ENCODE measurements around the gene IMMP2L.

DNA sequence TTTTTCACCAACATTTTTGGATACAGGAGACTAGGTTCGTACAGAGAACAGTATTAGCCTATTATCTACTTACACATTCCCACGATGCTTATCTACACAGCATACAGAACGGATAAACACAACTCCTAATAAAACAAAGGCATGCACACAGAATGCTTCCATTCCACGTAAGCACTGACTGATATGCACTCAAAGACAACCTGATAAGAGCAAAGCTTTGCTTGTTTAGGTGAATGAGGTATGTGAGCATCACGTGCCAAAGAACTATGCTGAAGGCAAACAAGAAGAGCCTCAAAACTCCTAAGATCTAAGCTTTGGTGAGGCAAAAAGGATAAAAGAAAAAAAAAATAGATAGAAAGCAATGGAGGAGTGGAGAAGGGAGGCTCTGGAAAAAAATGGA, 884.9 kb downstream of the IMMP2L start:
- TF ChIP-seq, protein P1, sequence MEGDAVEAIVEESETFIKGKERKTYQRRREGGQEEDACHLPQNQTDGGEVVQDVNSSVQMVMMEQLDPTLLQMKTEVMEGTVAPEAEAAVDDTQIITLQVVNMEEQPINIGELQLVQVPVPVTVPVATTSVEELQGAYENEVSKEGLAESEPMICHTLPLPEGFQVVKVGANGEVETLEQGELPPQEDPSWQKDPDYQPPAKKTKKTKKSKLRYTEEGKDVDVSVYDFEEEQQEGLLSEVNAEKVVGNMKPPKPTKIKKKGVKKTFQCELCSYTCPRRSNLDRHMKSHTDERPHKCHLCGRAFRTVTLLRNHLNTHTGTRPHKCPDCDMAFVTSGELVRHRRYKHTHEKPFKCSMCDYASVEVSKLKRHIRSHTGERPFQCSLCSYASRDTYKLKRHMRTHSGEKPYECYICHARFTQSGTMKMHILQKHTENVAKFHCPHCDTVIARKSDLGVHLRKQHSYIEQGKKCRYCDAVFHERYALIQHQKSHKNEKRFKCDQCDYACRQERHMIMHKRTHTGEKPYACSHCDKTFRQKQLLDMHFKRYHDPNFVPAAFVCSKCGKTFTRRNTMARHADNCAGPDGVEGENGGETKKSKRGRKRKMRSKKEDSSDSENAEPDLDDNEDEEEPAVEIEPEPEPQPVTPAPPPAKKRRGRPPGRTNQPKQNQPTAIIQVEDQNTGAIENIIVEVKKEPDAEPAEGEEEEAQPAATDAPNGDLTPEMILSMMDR (IDR thresholded peaks at IDR 0.05; ENCODE audit: low read depth, low read length, missing input control), result no peak
- TF ChIP-seq, protein P2, sequence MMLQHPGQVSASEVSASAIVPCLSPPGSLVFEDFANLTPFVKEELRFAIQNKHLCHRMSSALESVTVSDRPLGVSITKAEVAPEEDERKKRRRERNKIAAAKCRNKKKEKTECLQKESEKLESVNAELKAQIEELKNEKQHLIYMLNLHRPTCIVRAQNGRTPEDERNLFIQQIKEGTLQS (IDR thresholded peaks at IDR 0.05), result no peak
- TF ChIP-seq, protein P3, sequence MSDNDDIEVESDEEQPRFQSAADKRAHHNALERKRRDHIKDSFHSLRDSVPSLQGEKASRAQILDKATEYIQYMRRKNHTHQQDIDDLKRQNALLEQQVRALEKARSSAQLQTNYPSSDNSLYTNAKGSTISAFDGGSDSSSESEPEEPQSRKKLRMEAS (IDR thresholded peaks at IDR 0.05), result no peak
- no peak for TF ChIP-seq HNF4G (IDR thresholded peaks at IDR 0.05)
- TF ChIP-seq FOXA1 (IDR thresholded peaks at IDR 0.05), result no peak
- no peak for TF ChIP-seq JUND (IDR thresholded peaks at IDR 0.05)
- TF ChIP-seq, protein P4, sequence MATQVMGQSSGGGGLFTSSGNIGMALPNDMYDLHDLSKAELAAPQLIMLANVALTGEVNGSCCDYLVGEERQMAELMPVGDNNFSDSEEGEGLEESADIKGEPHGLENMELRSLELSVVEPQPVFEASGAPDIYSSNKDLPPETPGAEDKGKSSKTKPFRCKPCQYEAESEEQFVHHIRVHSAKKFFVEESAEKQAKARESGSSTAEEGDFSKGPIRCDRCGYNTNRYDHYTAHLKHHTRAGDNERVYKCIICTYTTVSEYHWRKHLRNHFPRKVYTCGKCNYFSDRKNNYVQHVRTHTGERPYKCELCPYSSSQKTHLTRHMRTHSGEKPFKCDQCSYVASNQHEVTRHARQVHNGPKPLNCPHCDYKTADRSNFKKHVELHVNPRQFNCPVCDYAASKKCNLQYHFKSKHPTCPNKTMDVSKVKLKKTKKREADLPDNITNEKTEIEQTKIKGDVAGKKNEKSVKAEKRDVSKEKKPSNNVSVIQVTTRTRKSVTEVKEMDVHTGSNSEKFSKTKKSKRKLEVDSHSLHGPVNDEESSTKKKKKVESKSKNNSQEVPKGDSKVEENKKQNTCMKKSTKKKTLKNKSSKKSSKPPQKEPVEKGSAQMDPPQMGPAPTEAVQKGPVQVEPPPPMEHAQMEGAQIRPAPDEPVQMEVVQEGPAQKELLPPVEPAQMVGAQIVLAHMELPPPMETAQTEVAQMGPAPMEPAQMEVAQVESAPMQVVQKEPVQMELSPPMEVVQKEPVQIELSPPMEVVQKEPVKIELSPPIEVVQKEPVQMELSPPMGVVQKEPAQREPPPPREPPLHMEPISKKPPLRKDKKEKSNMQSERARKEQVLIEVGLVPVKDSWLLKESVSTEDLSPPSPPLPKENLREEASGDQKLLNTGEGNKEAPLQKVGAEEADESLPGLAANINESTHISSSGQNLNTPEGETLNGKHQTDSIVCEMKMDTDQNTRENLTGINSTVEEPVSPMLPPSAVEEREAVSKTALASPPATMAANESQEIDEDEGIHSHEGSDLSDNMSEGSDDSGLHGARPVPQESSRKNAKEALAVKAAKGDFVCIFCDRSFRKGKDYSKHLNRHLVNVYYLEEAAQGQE (IDR thresholded peaks at IDR 0.05), result no peak
- TF ChIP-seq RXRA (IDR thresholded peaks at IDR 0.05), result no peak
- TF ChIP-seq RAD21 (IDR thresholded peaks at IDR 0.05), result no peak
- TF ChIP-seq YY1 (IDR thresholded peaks at IDR 0.05), result no peak

Data from liver (tissue), 3 donors.